Neural cell (in vitro differentiated cells): ENCODE results near the gene GINS3. TPM values are rescaled to one million over a fixed set of nuclear protein-coding genes. Genes with fewer than 3 reads are reported as not detected.

ENCODE experiments used
- H2AFZ ChIP-seq: fragments of 200-600, 300-800 bp; sonication (generic), shearing (Covaris generic); 2 replicates; pipeline ENCODE4 v1.6.0; 2014; ENCODE audit warnings: low read depth, mild to moderate bottlenecking, antibody characterized with exemption, low read length, moderate library complexity
- H3F3A ChIP-seq: fragments of 200-600 bp; shearing (Covaris generic); 2 replicates; pipeline ENCODE4 v1.6.1; 2016; ENCODE audit warnings: mild to moderate bottlenecking, moderate library complexity, mixed read lengths, antibody characterized with exemption, low read length; ENCODE audit not compliant: insufficient read depth, poor library complexity, severe bottlenecking
- H3K27ac ChIP-seq: fragments of 200-600, 300-800 bp; sonication (generic), shearing (Covaris generic); 2 replicates; pipeline ENCODE4 v1.5.1; 2014; ENCODE audit warnings: mild to moderate bottlenecking, low read length, moderate library complexity
- H3K27me3 ChIP-seq: fragments of 300-800, 200-600 bp; sonication (generic), shearing (Covaris generic); 2 replicates; pipeline ENCODE4 v1.6.0; 2014; ENCODE audit warnings: mild to moderate bottlenecking, low read depth, low read length, moderate library complexity; ENCODE audit not compliant: insufficient read depth
- H3K36me3 ChIP-seq: fragments of 300-800, 200-600 bp; sonication (generic), shearing (Covaris generic); 2 replicates; pipeline ENCODE4 v1.5.1; 2014; ENCODE audit warnings: mild to moderate bottlenecking, antibody characterized with exemption, low read length, moderate library complexity; ENCODE audit not compliant: insufficient read depth
- H3K4me2 ChIP-seq: fragments of 300-800, 200-600 bp; sonication (generic), shearing (Covaris generic); 2 replicates; pipeline ENCODE4 v1.6.0; 2014; ENCODE audit warnings: mild to moderate bottlenecking, low read length
- H3K4me3 ChIP-seq: fragments of 300-800, 200-600 bp; sonication (generic), shearing (Covaris generic); 2 replicates; pipeline ENCODE4 v1.5.1; 2014; ENCODE audit warnings: mild to moderate bottlenecking, low read length, moderate library complexity
- H3K79me2 ChIP-seq: fragments of 200-600 bp; shearing (Covaris generic); replicated peaks from 2 replicates; pipeline ENCODE4 v1.6.0; 2014; ENCODE audit warnings: mild to moderate bottlenecking, low read length, moderate library complexity; ENCODE audit not compliant: insufficient read depth
- H3K9ac ChIP-seq: fragments of 300-800, 200-600 bp; sonication (generic), shearing (Covaris generic); 2 replicates; pipeline ENCODE4 v1.6.1; 2016; ENCODE audit warnings: mild to moderate bottlenecking, low read length, mixed read lengths
- H3K9me2 ChIP-seq: fragments of 200-600 bp; shearing (Covaris generic); 2 replicates; pipeline ENCODE4 v1.6.1; 2016; ENCODE audit warnings: mild to moderate bottlenecking, low read length, mixed read lengths; ENCODE audit not compliant: insufficient read depth
- H3K9me3 ChIP-seq: fragments of 200-600, 300-800 bp; sonication (generic), shearing (Covaris generic); 2 replicates; pipeline ENCODE4 v1.6.1; 2016; ENCODE audit warnings: mild to moderate bottlenecking, mixed run types, low read length, moderate library complexity, mixed read lengths
- H4K20me1 ChIP-seq: fragments of 200-600 bp; shearing (Covaris generic); 2 replicates; pipeline ENCODE4 v1.6.1; 2016; ENCODE audit warnings: mild to moderate bottlenecking, mixed run types; ENCODE audit not compliant: insufficient read depth
- CTCF ChIP-seq: fragments of 450-650 bp; IDR thresholded peaks from 2 replicates; pipeline ENCODE4 v1.5.1; 2014; ENCODE audit warnings: antibody characterized with exemption, mild to moderate bottlenecking, moderate library complexity; ENCODE audit not compliant: poor library complexity, severe bottlenecking
- EP300 ChIP-seq: fragments of 450-650 bp; conservative IDR thresholded peaks from 2 replicates; pipeline ENCODE4 v1.6.1; 2014; ENCODE audit warnings: antibody characterized with exemption, mild to moderate bottlenecking, moderate library complexity; ENCODE audit not compliant: poor library complexity, severe bottlenecking
- EZH2 ChIP-seq: fragments of 200-600, 300-800 bp; shearing (Covaris generic), sonication (generic); IDR thresholded peaks from 2 replicates; pipeline ENCODE4 v1.6.1; 2014; ENCODE audit warnings: antibody characterized with exemption, low read length, borderline replicate concordance, mild to moderate bottlenecking; ENCODE audit not compliant: insufficient read depth, poor library complexity, severe bottlenecking
- MXI1 ChIP-seq: fragments of 450-650 bp; conservative IDR thresholded peaks from 2 replicates; pipeline ENCODE4 v1.6.1; 2014; ENCODE audit warnings: antibody characterized with exemption, mild to moderate bottlenecking; ENCODE audit not compliant: poor library complexity, severe bottlenecking
- POLR2AphosphoS5 ChIP-seq: IDR thresholded peaks from 2 replicates; pipeline ENCODE4 v1.6.1; 2012
- RAD21 ChIP-seq: fragments of 450-650 bp; conservative IDR thresholded peaks from 2 replicates; pipeline ENCODE4 v1.6.1; 2014; ENCODE audit warnings: antibody characterized with exemption, mild to moderate bottlenecking, moderate library complexity
- REST ChIP-seq: IDR thresholded peaks from 2 replicates; pipeline ENCODE4 v1.6.1; 2012; ENCODE audit warnings: borderline replicate concordance
- SMC3 ChIP-seq: fragments of 450-650 bp; conservative IDR thresholded peaks from 2 replicates; pipeline ENCODE4 v1.6.1; 2014; ENCODE audit warnings: antibody characterized with exemption, mild to moderate bottlenecking, moderate library complexity; ENCODE audit not compliant: poor library complexity
- TAF1 ChIP-seq: IDR thresholded peaks from 2 replicates; pipeline ENCODE4 v1.6.1; 2012; ENCODE audit warnings: low read depth
- polyA plus RNA-seq: library from polyadenylated mRNA; depleted of rRNA; stranded (reverse); fragments of >200 nt; gene quantifications from 2 replicates; pipeline ENCODE4 v1.2.3, GENCODE V29; 2014

Gene GINS3
- polyA plus RNA-seq, 1 donor from 2014 or later, result 4.3 TPM

GRCh38 chr16:58418601-58419000, 26.3 kb downstream of the GINS3 start:
- TF ChIP-seq RAD21 (no peak), SMC3 (no peak), EP300 (no peak), TAF1 (no peak), POLR2AphosphoS5 (no peak), REST (no peak), EZH2 (no peak), CTCF (no peak)
- Histone ChIP-seq H3K79me2 (no peaks in the 10 kb centered on the region), H3K9me2 (no peaks in the 10 kb centered on the region), H3F3A (no peaks in the 10 kb centered on the region), H4K20me1 (no peaks in the 10 kb centered on the region), H3K4me3 (no peak overlapping the region), H3K27me3 (no peaks in the 10 kb centered on the region), H3K9ac (no peak overlapping the region), H3K9me3 (no peaks in the 10 kb centered on the region), H3K36me3 (no peaks in the 10 kb centered on the region), H2AFZ (no peak overlapping the region), H3K27ac (no peak overlapping the region), H3K4me2 (no peak overlapping the region)

- H3K79me2 ChIP-seq, result no peaks in the 10 kb centered on the region
- H3K9me2 ChIP-seq, result no peaks in the 10 kb centered on the region
- TF ChIP-seq POLR2AphosphoS5 (no peak), RAD21 (no peak), MXI1 (no peak)
- no peaks in the 10 kb centered on the region for H3F3A ChIP-seq
- no peaks in the 10 kb centered on the region for H3K36me3 ChIP-seq
- no peak overlapping the region for H3K4me2 ChIP-seq
- H4K20me1 ChIP-seq, result no peaks in the 10 kb centered on the region
- no peaks in the 10 kb centered on the region for H3K27me3 ChIP-seq
- no peak overlapping the region for H3K27ac ChIP-seq
- H3K9ac ChIP-seq, result no peak overlapping the region
- H3K9me3 ChIP-seq, result no peaks in the 10 kb centered on the region
- no peak overlapping the region for H2AFZ ChIP-seq
- no peak overlapping the region for H3K4me3 ChIP-seq
Measured at GRCh38 chr16:58419241-58419990, 27.1 kb downstream of the GINS3 start.

GRCh38 chr16:58421059-58421458, 28.8 kb downstream of the GINS3 start:
- Histone ChIP-seq H3K36me3 (no peaks in the 10 kb centered on the region), H3K27ac (no peak overlapping the region), H4K20me1 (no peaks in the 10 kb centered on the region), H3K79me2 (no peaks in the 10 kb centered on the region), H2AFZ (no peak overlapping the region), H3K4me3 (no peak overlapping the region), H3F3A (no peaks in the 10 kb centered on the region), H3K27me3 (no peaks in the 10 kb centered on the region), H3K9me2 (no peaks in the 10 kb centered on the region), H3K9me3 (no peaks in the 10 kb centered on the region), H3K4me2 (no peak overlapping the region), H3K9ac (no peak overlapping the region)
- no peak for TF ChIP-seq REST
- no peak for TF ChIP-seq POLR2AphosphoS5
- no peak for TF ChIP-seq EP300
- TF ChIP-seq TAF1, result no peak
- no peak for TF ChIP-seq CTCF
- TF ChIP-seq RAD21, result no peak
- TF ChIP-seq EZH2, result no peak
- TF ChIP-seq MXI1, result no peak
- no peak for TF ChIP-seq SMC3
